ENCODE data around the gene AP1G2. TPM values are rescaled to one million over a fixed set of nuclear protein-coding genes. Genes with fewer than 3 reads are reported as not detected.

The AP1G2 gene
- polyA plus RNA-seq, 2 of the 4 experiments (the other 2 are of a cell fraction), result 80.6 to 83.7 TPM

- Histone ChIP-seq H3K4me1 (peaks cover 20% of the 10 kb centered on the region), H3K4me3 (no peak overlapping the region), H3K27ac (no peak overlapping the region), H3K9me3 (no peaks in the 10 kb centered on the region), H3K4me2 (no peak overlapping the region)
- TF ChIP-seq EP300 (IDR thresholded peaks at IDR 0.05) (no peak), ELK1 (IDR thresholded peaks at IDR 0.05; ENCODE audit: low read depth, low read length) (no peak), SREBF2 (IDR thresholded peaks at IDR 0.05) (no peak), NFE2L2 (conservative IDR thresholded peaks at IDR 0.05; ENCODE audit: low read length) (no peak), RFX5 (IDR thresholded peaks at IDR 0.05) (no peak), ATOH8 (CRISPR knock-in tag; IDR thresholded peaks at IDR 0.05; ENCODE audit: low read depth) (no peak), KDM5A (IDR thresholded peaks at IDR 0.05) (no peak), GATA3 (IDR thresholded peaks at IDR 0.05; ENCODE audit: borderline replicate concordance) (no peak), TFCP2L1 (CRISPR knock-in tag; IDR thresholded peaks at IDR 0.05) (no peak), HOXB13 (CRISPR knock-in tag; IDR thresholded peaks at IDR 0.05; ENCODE audit: low read depth) (no peak), EHF (CRISPR knock-in tag; IDR thresholded peaks at IDR 0.05) (no peak), FOSL2 (IDR thresholded peaks at IDR 0.05) (no peak), FOSL2 (CRISPR knock-in tag; IDR thresholded peaks at IDR 0.05) (no peak), RNF2 (IDR thresholded peaks at IDR 0.05; ENCODE audit: borderline replicate concordance, low read depth) (no peak), MYC (IDR thresholded peaks at IDR 0.05; ENCODE audit: borderline replicate concordance, low read length) (no peak)
- TF ChIP-seq, protein P1, sequence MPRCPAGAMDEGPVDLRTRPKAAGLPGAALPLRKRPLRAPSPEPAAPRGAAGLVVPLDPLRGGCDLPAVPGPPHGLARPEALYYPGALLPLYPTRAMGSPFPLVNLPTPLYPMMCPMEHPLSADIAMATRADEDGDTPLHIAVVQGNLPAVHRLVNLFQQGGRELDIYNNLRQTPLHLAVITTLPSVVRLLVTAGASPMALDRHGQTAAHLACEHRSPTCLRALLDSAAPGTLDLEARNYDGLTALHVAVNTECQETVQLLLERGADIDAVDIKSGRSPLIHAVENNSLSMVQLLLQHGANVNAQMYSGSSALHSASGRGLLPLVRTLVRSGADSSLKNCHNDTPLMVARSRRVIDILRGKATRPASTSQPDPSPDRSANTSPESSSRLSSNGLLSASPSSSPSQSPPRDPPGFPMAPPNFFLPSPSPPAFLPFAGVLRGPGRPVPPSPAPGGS (IDR thresholded peaks at IDR 0.05), result no peak
- TF ChIP-seq, protein P2, sequence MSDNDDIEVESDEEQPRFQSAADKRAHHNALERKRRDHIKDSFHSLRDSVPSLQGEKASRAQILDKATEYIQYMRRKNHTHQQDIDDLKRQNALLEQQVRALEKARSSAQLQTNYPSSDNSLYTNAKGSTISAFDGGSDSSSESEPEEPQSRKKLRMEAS (IDR thresholded peaks at IDR 0.05), result no peak
- no peak for FAIRE-seq
- ChIA-PET CTCF (interaction anchor here (0.7 to 19.0 kb wide), 3 partner anchors 8 to 88 kb away, joined by 3 to 553 read pairs (median 5); partner anchors contain the start of gene NGDN), POLR2A (no interaction called here)
- DNase-seq (ENCODE audit: low read depth in 1 of 2, low spot score in 1 of 2), result no peak
- no peak for ATAC-seq
- 83% methylated on average over 5 of the region's 7 CpGs for WGBS (ENCODE audit: missing lambda C conversion rate)
These were observed 2.7 kb downstream of the AP1G2 start for GRCh38 chr14:23564876-23565275.

DNA sequence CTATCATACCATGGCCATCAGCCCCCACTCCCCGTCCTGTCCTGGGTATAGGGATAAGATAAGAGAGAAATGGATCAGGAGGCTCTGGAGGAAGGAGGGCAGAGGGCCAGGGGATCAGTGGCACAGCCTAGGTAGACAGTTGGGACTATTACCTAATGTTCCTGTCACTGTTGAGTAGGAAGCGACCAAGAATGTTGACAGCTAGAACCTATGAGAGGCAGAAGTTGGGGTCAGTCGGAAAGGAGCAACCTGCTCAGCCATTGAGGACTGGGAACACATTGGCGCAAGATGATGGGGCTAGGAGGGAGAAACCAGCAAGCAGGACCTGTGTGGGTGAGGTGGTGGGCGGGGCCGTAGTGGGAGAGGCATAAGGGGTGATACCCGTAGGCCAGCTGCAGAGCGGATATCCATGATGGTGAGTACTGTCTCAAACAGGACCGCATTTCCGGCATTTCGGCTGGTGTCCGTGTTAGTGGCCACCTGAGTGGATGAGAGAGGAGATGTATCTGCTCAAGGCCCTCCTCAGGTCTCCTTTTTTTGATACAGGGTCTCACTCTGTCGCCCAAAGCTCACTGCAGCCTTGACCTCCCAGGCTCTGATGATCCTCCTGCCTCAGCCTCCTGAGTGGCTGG lies 3.3 kb downstream of the AP1G2 start:
- H3K27ac ChIP-seq, result no peak overlapping the region
- CTCF ChIA-PET, result interaction anchor here (0.6 to 19.0 kb wide), 10 partner anchors 10 to 258 kb away, joined by 3 to 553 read pairs (median 4); partner anchors contain the start of genes BCL2L2 and NGDN
- no peaks in the 10 kb centered on the region for H3K9me3 ChIP-seq
- no peak for FAIRE-seq
- DNase-seq (ENCODE audit: low read depth in 1 of 2, low spot score in 1 of 2), result no peak
- H3K4me1 ChIP-seq, result peaks cover 23% of the 10 kb centered on the region
- TF ChIP-seq HEYL (CRISPR knock-in tag; IDR thresholded peaks at IDR 0.05), result no peak
- TF ChIP-seq TFCP2L1 (CRISPR knock-in tag; IDR thresholded peaks at IDR 0.05), result no peak
- no peak for TF ChIP-seq RAD21 (conservative IDR thresholded peaks at IDR 0.05 in 1 of 2, IDR thresholded peaks at IDR 0.05 in 1 of 2)
- TF ChIP-seq ESRRA (IDR thresholded peaks at IDR 0.05; ENCODE audit: borderline replicate concordance, low read length), result no peak
- TF ChIP-seq NR3C1 (IDR thresholded peaks at IDR 0.05), result no peak
- TF ChIP-seq, protein P3, sequence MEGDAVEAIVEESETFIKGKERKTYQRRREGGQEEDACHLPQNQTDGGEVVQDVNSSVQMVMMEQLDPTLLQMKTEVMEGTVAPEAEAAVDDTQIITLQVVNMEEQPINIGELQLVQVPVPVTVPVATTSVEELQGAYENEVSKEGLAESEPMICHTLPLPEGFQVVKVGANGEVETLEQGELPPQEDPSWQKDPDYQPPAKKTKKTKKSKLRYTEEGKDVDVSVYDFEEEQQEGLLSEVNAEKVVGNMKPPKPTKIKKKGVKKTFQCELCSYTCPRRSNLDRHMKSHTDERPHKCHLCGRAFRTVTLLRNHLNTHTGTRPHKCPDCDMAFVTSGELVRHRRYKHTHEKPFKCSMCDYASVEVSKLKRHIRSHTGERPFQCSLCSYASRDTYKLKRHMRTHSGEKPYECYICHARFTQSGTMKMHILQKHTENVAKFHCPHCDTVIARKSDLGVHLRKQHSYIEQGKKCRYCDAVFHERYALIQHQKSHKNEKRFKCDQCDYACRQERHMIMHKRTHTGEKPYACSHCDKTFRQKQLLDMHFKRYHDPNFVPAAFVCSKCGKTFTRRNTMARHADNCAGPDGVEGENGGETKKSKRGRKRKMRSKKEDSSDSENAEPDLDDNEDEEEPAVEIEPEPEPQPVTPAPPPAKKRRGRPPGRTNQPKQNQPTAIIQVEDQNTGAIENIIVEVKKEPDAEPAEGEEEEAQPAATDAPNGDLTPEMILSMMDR (IDR thresholded peaks at IDR 0.05), result no peak
- WGBS (ENCODE audit: missing lambda C conversion rate), result 90% methylated on average over 13 of the region's 13 CpGs
- no peak overlapping the region for H3K4me2 ChIP-seq
- no peak for ATAC-seq
- H3K4me3 ChIP-seq, result no peak overlapping the region
- POLR2A ChIA-PET, result interaction anchor here (1.3 kb wide), 1 partner anchor 9 kb away, joined by 4 read pairs; the partner anchor contains the start of gene THTPA

All from A549 (cell line).